Measurements from ENCODE around the gene ETHE1.

Gene ETHE1

GRCh38 chr19:43461303-43461702 lies 65.7 kb downstream of the ETHE1 start:
- Histone ChIP-seq H3K4me3 (ENCODE audit: insufficient read depth, low read length, poor library complexity, severe bottlenecking) (no peak overlapping the region), H3K9me3 (ENCODE audit: insufficient read depth, low read length) (no peaks in the 10 kb centered on the region), H3K9ac (ENCODE audit: low read length) (no peak overlapping the region), H3K9me2 (replicated peaks; ENCODE audit: insufficient read depth, low read length) (no peaks in the 10 kb centered on the region), H3K27ac (ENCODE audit: low read depth, low read length) (no peak overlapping the region), H3K36me3 (ENCODE audit: low read length) (no peaks in the 10 kb centered on the region), H2AFZ (ENCODE audit: low read depth, low read length, severe bottlenecking) (no peak overlapping the region), H4K20me1 (ENCODE audit: low read depth, low read length) (no peaks in the 10 kb centered on the region), H3F3A (ENCODE audit: insufficient read depth) (no peaks in the 10 kb centered on the region), H3K27me3 (ENCODE audit: low read length) (no peaks in the 10 kb centered on the region), H3K4me2 (ENCODE audit: low read depth, low read length, poor library complexity, severe bottlenecking) (no peak overlapping the region), H3K79me2 (ENCODE audit: insufficient read depth, low read length) (no peaks in the 10 kb centered on the region)
- TF ChIP-seq EZH2phosphoT487 (conservative IDR thresholded peaks at IDR 0.05; ENCODE audit: low read length): no peak
- TF ChIP-seq CTCF (IDR thresholded peaks at IDR 0.05; ENCODE audit: insufficient read depth, low read length, poor library complexity, severe bottlenecking): no peak

GRCh38 chr19:43460362-43461016 lies 66.5 kb downstream of the ETHE1 start:
- TF ChIP-seq CTCF (IDR thresholded peaks at IDR 0.05; ENCODE audit: insufficient read depth, low read length, poor library complexity, severe bottlenecking): no peak
- TF ChIP-seq EZH2phosphoT487 (conservative IDR thresholded peaks at IDR 0.05; ENCODE audit: low read length): no peak
- no peaks in the 10 kb centered on the region for H3K27me3 ChIP-seq (ENCODE audit: low read length)
- H4K20me1 ChIP-seq (ENCODE audit: low read depth, low read length): no peaks in the 10 kb centered on the region
- no peaks in the 10 kb centered on the region for H3F3A ChIP-seq (ENCODE audit: insufficient read depth)
- no peak overlapping the region for H2AFZ ChIP-seq (ENCODE audit: low read depth, low read length, severe bottlenecking)
- no peak overlapping the region for H3K4me2 ChIP-seq (ENCODE audit: low read depth, low read length, poor library complexity, severe bottlenecking)
- H3K4me3 ChIP-seq (ENCODE audit: insufficient read depth, low read length, poor library complexity, severe bottlenecking): no peak overlapping the region
- no peaks in the 10 kb centered on the region for H3K9me2 ChIP-seq (replicated peaks; ENCODE audit: insufficient read depth, low read length)
- no peaks in the 10 kb centered on the region for H3K79me2 ChIP-seq (ENCODE audit: insufficient read depth, low read length)
- H3K36me3 ChIP-seq (ENCODE audit: low read length): no peaks in the 10 kb centered on the region
- H3K9ac ChIP-seq (ENCODE audit: low read length): no peak overlapping the region
- no peaks in the 10 kb centered on the region for H3K9me3 ChIP-seq (ENCODE audit: insufficient read depth, low read length)
- H3K27ac ChIP-seq (ENCODE audit: low read depth, low read length): no peak overlapping the region

GRCh38 chr19:43457809-43458208 lies 69.2 kb downstream of the ETHE1 start:
- Histone ChIP-seq H3F3A (ENCODE audit: insufficient read depth) (no peaks in the 10 kb centered on the region), H3K9me3 (ENCODE audit: insufficient read depth, low read length) (no peaks in the 10 kb centered on the region), H3K27ac (ENCODE audit: low read depth, low read length) (no peak overlapping the region), H2AFZ (ENCODE audit: low read depth, low read length, severe bottlenecking) (no peak overlapping the region), H3K9ac (ENCODE audit: low read length) (no peak overlapping the region), H3K27me3 (ENCODE audit: low read length) (no peaks in the 10 kb centered on the region), H3K4me2 (ENCODE audit: low read depth, low read length, poor library complexity, severe bottlenecking) (no peak overlapping the region), H3K79me2 (ENCODE audit: insufficient read depth, low read length) (no peaks in the 10 kb centered on the region), H3K4me3 (ENCODE audit: insufficient read depth, low read length, poor library complexity, severe bottlenecking) (no peak overlapping the region), H4K20me1 (ENCODE audit: low read depth, low read length) (no peaks in the 10 kb centered on the region), H3K36me3 (ENCODE audit: low read length) (no peaks in the 10 kb centered on the region), H3K9me2 (replicated peaks; ENCODE audit: insufficient read depth, low read length) (no peaks in the 10 kb centered on the region)
- no peak for TF ChIP-seq CTCF (IDR thresholded peaks at IDR 0.05; ENCODE audit: insufficient read depth, low read length, poor library complexity, severe bottlenecking)
- TF ChIP-seq EZH2phosphoT487 (conservative IDR thresholded peaks at IDR 0.05; ENCODE audit: low read length): no peak

All from SU-DHL-6 (cell line).